Aorta (tissue), 5 donors: ENCODE data around the gene MAPK10. TPM values are rescaled to one million over a fixed set of nuclear protein-coding genes. Genes with fewer than 3 reads are reported as not detected.
"Not testable (repeated sequence)": the region's sequence is repeated elsewhere in the genome, so short reads cannot be mapped to it uniquely, and the experiment has no call there.

ENCODE experiments used
- ATAC-seq: fragments of 200-7000 bp; cut with Tn5 transposase; one replicate; pipeline ENCODE4 v1.9.1; 2022; ENCODE audit warnings: moderate library complexity; ENCODE audit not compliant: low FRiP score
- DNase-seq, 2 donors: peaks; one replicate each; pipeline ENCODE4 v3.0.0-alpha.2; 2020
- H3K27ac ChIP-seq, 2 donors: one replicate each; pipeline ENCODE4 v1.5.1; 2013; ENCODE audit warnings: low read length in 2 of 2, mild to moderate bottlenecking in 2 of 2, moderate library complexity in 2 of 2, control low read depth in 1 of 2, inconsistent platforms in 1 of 2, low read depth in 1 of 2
- H3K27me3 ChIP-seq, 2 donors: one replicate each; pipeline ENCODE4 v1.6.1; 2013; ENCODE audit warnings: control low read depth in 1 of 2, low read length in 1 of 2, mild to moderate bottlenecking in 1 of 2, moderate library complexity in 1 of 2; ENCODE audit not compliant: insufficient read depth in 2 of 2, control insufficient read depth in 1 of 2
- H3K36me3 ChIP-seq, 2 donors: one replicate each; pipeline ENCODE4 v1.6.1; 2013; ENCODE audit warnings: control low read depth in 1 of 2, low read length in 1 of 2, mild to moderate bottlenecking in 1 of 2; ENCODE audit not compliant: insufficient read depth in 2 of 2, control insufficient read depth in 1 of 2
- H3K4me1 ChIP-seq, 2 donors: one replicate each; pipeline ENCODE4 v1.6.1; 2013; ENCODE audit warnings: low read length in 2 of 2, control low read depth in 1 of 2, mild to moderate bottlenecking in 1 of 2, moderate library complexity in 1 of 2; ENCODE audit not compliant: insufficient read depth in 2 of 2, control insufficient read depth in 1 of 2
- H3K4me3 ChIP-seq, 2 donors: one replicate each; pipeline ENCODE4 v1.5.1; 2013; ENCODE audit warnings: low read length in 2 of 2, control low read depth in 1 of 2, mild to moderate bottlenecking in 1 of 2
- H3K9me3 ChIP-seq: one replicate; pipeline ENCODE4 v1.6.1; 2013; ENCODE audit warnings: mild to moderate bottlenecking, low read length; ENCODE audit not compliant: control insufficient read depth
- WGBS, 2 donors: extraction: QIAGEN DNeasy Blood & Tissue Kit; methylation state at CpG; one replicate each; pipeline ENCODE4 v1.1.7; 2013; 5-methylcytosine and 5-hydroxymethylcytosine counted together
- intact Hi-C, 2 donors: fragments of 100-400 bp; cut with DNase I; formaldehyde crosslinking; loops; one replicate each; pipeline versions ENCODE4 v1.14.2 to v1.15.0; 2022
- polyA plus RNA-seq, 2 donors: library from polyadenylated mRNA; stranded (reverse); fragments of 200-250 nt; gene quantifications; one replicate each; pipeline ENCODE4 v1.2.3, GENCODE V29; 2013
- total RNA-seq, 2 donors: library from RNA; stranded (reverse); fragmentation: NEBNext Ultra II Directional; extraction: Animal tissue kit (Norgen Biotek cat#: 25700); gene quantifications; one replicate each; pipeline ENCODE4 v1.2.1, GENCODE V29; 2021
- donor health status: healthy with polysubstance abuse.
- donor health status: Bipolar disorder and iron deficiency.
- donor health status: DM: no; HTN: no; CAD: no.
- donor health status: DM: no; HTN: no; CAD: no.
- donor health status: DM: yes; HTN: yes; CAD: no.

The MAPK10 gene
- total and polyA plus RNA-seq, 4 donors, result 12.4 to 40.0 (median 24.1) TPM

GRCh38 chr4:86035688-86036087, 324.2 kb downstream of the MAPK10 start:
- H3K4me3 ChIP-seq, result no peak overlapping the region
- ATAC-seq, result no peak
- peaks cover 1 to 4% of the 10 kb centered on the region in 2 donors for H3K4me1 ChIP-seq
- no peaks in the 10 kb centered on the region for H3K36me3 ChIP-seq
- no peaks in the 10 kb centered on the region for H3K9me3 ChIP-seq
- no peak overlapping the region for H3K27ac ChIP-seq
- H3K27me3 ChIP-seq, result no peaks in the 10 kb centered on the region
- 96 to 100% methylated on average over 1 of the region's 1 CpG for WGBS, 2 donors
- no peak for DNase-seq
- intact Hi-C loops, result loop anchor here in 1 of 2 donors (5.0 kb wide), 1 partner anchor 238 kb away; no protein-coding TSS in a partner anchor

GRCh38 chr4:86034616-86035015, 325.2 kb downstream of the MAPK10 start:
- H3K27ac ChIP-seq, result no peak overlapping the region
- ATAC-seq, result no peak
- no peaks in the 10 kb centered on the region for H3K27me3 ChIP-seq
- intact Hi-C loops, result loop anchor here in 1 of 2 donors (5.0 kb wide), 1 partner anchor 237 kb away; no protein-coding TSS in a partner anchor
- no peak overlapping the region for H3K4me3 ChIP-seq
- H3K36me3 ChIP-seq, result no peaks in the 10 kb centered on the region
- no peaks in the 10 kb centered on the region for H3K9me3 ChIP-seq
- DNase-seq, result no peak
- 78 to 80% methylated on average over 2 of the region's 2 CpGs for WGBS, 2 donors
- peaks cover 1 to 4% of the 10 kb centered on the region in 2 donors for H3K4me1 ChIP-seq

GRCh38 chr4:86033171-86033570, 326.7 kb downstream of the MAPK10 start:
- intact Hi-C loops, result loop anchor here in 1 of 2 donors (2.0 kb wide), 1 partner anchor 22 kb away; no protein-coding TSS in a partner anchor
- Histone ChIP-seq H3K27me3 (no peaks in the 10 kb centered on the region), H3K4me3 (peak overlapping the region; percentile 14 to 59), H3K4me1 (peaks cover 1 to 4% of the 10 kb centered on the region in 2 donors), H3K9me3 (no peaks in the 10 kb centered on the region), H3K36me3 (no peaks in the 10 kb centered on the region), H3K27ac (peak overlapping the region; percentile 99)
- peak; percentile 73 to 77 for DNase-seq
- 1 to 5% methylated on average over 4 of the region's 4 CpGs for WGBS, 2 donors
- ATAC-seq, result peak; percentile 90

GRCh38 chr4:86032476-86033022, 327.3 kb downstream of the MAPK10 start:
- Histone ChIP-seq H3K4me1 (peaks cover 1 to 4% of the 10 kb centered on the region in 2 donors), H3K4me3 (peak overlapping the region in 1 of 2 donors; percentile 59), H3K27me3 (no peaks in the 10 kb centered on the region), H3K27ac (peak overlapping the region; percentile 99), H3K36me3 (no peaks in the 10 kb centered on the region), H3K9me3 (no peaks in the 10 kb centered on the region)
- ATAC-seq (peak; percentile 90), DNase-seq (peak in 1 of 2 donors; percentile 63)
- WGBS, 2 donors, result 1 to 2% methylated on average over 4 of the region's 4 CpGs
- intact Hi-C loops, result loop anchor here in 1 of 2 donors (2.0 kb wide), 1 partner anchor 22 kb away; no protein-coding TSS in a partner anchor

- ATAC-seq (no peak), DNase-seq (no peak)
- Histone ChIP-seq H3K9me3 (no peaks in the 10 kb centered on the region), H3K4me3 (no peak overlapping the region), H3K27me3 (peaks cover 0 to under 1% of the 10 kb centered on the region in 2 donors), H3K4me1 (peaks cover 1 to 4% of the 10 kb centered on the region in 2 donors), H3K27ac (peak overlapping the region; percentile 99), H3K36me3 (no peaks in the 10 kb centered on the region)
- intact Hi-C loops, result loop anchor here in 1 of 2 donors (2.0 kb wide), 1 partner anchor 21 kb away; no protein-coding TSS in a partner anchor
- WGBS, 2 donors, result 90 to 91% methylated on average over 3 of the region's 3 CpGs
Measured at GRCh38 chr4:86031927-86032326, 327.9 kb downstream of the MAPK10 start.

GRCh38 chr4:86026720-86027119, 333.1 kb downstream of the MAPK10 start:
- Histone ChIP-seq H3K36me3 (no peaks in the 10 kb centered on the region), H3K4me1 (no peaks in the 10 kb centered on the region), H3K9me3 (no peaks in the 10 kb centered on the region), H3K4me3 (no peak overlapping the region), H3K27me3 (peaks cover 0 to 1% of the 10 kb centered on the region in 2 donors), H3K27ac (no peak overlapping the region)
- intact Hi-C loops, result no loop called here
- DNase-seq (no peak), ATAC-seq (no peak)
- 66 to 69% methylated on average over 8 of the region's 8 CpGs for WGBS, 2 donors

GRCh38 chr4:86021671-86022070, 338.2 kb downstream of the MAPK10 start:
- H3K9me3 ChIP-seq, result not testable (repeated sequence)

GRCh38 chr4:86019906-86020305, 339.9 kb downstream of the MAPK10 start:
- H3K27ac ChIP-seq, result no peak overlapping the region
- ATAC-seq (no peak), DNase-seq (no peak)
- H3K27me3 ChIP-seq, result no peaks in the 10 kb centered on the region
- intact Hi-C loops, result no loop called here
- no peaks in the 10 kb centered on the region for H3K36me3 ChIP-seq
- no peak overlapping the region for H3K4me3 ChIP-seq
- H3K9me3 ChIP-seq, result no peaks in the 10 kb centered on the region
- no peaks in the 10 kb centered on the region for H3K4me1 ChIP-seq

More at GRCh38 chr4:86021671-86022070, 338.2 kb downstream of the MAPK10 start:
- H3K27me3 ChIP-seq, intact Hi-C loops, H3K4me3 ChIP-seq, DNase-seq, H3K36me3 ChIP-seq, H3K4me1 ChIP-seq, H3K27ac ChIP-seq, ATAC-seq: not testable (repeated sequence)
- 97 to 98% methylated on average over 15 to 24 of the region's 24 CpGs for WGBS, 2 donors

GRCh38 chr4:86019362-86019761, 340.5 kb downstream of the MAPK10 start:
- Histone ChIP-seq H3K4me1 (peaks cover 0 to 3% of the 10 kb centered on the region in 2 donors), H3K4me3 (no peak overlapping the region), H3K36me3 (no peaks in the 10 kb centered on the region), H3K9me3 (no peaks in the 10 kb centered on the region), H3K27ac (no peak overlapping the region), H3K27me3 (no peaks in the 10 kb centered on the region)
- DNase-seq (no peak), ATAC-seq (no peak)
- WGBS, 2 donors, result 88 to 92% methylated on average over 1 of the region's 1 CpG
- intact Hi-C loops, result no loop called here
